SK-N-MC (cell line): ENCODE data around the gene SKP1.

Source experiments
- EZH2 ChIP-seq: fragments of 200-600 bp; sonication (generic); IDR thresholded peaks from one replicate; pipeline ENCODE4 v1.6.1; 2017; ENCODE audit warnings: antibody characterized with exemption
- POLR2AphosphoS5 ChIP-seq: IDR thresholded peaks from 2 replicates; pipeline ENCODE4 v1.6.1; 2012; ENCODE audit warnings: mild to moderate bottlenecking, low read depth, low read length, borderline replicate concordance

DNA sequence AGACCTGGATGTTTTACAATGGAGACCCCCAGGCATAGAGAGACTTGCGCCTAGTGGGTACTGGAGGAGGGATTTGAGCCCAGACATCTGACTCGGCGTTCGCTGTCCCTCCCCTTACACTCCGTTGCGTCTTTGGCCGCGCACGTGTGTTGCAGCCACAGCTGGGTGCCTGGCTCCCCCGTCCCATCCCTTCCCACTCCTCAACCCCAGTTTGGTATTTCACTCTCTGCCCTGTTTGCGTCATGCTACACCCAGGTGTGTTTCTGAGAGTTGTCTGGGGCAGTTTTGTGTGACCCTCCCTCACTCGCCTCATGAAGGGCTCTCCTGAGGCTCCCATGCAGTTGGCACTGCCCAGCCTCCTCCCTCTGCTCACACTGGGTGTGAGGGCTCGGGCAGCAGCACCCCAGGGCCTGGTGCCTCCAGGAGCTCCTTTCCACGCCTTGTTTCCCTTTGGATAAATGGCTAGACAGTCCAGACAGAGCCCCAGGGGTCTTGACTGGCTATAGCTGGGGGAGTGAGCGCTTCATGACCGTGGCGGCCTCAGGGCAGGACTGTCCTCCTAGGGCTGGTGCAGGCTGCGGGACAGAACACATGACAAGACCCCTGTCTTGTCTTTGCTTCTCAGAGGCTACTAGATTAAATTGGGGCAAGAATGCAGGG is 48.6 kb downstream of the SKP1 start:
- TF ChIP-seq EZH2 (no peak), POLR2AphosphoS5 (no peak)
